DMS53 treated with DMSO at 0.1 percent for 48 hours (cell line): ENCODE measurements around the gene WDR1.

Source experiments
- DNase-seq: peaks from one replicate; lab custom pipeline; 2025; ENCODE audit not compliant: unreplicated experiment; lab: John Stamatoyannopoulos, UW

The WDR1 gene

GRCh38 chr4:10114607-10115006, 2.0 kb downstream of the WDR1 start:
- DNase-seq, result no peak

DNA sequence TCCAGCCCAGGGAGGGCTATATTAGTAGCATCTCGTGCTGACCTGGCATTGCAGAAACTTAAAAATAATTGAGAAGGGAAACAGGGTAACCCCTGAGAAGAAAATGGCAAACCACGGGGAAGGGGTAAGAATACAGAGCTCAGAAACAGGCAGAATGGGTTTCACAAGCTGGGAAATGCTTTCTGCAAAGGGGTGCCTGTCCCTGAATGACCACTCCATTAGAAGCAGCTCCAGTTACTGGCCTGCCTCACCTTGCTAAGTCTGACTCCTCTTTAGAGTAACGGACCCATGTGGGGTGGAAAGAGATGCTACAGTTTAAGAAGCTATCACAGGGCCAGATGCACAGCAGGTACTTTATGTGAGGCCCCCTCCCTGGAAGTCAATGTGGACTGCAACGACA, 2.5 kb downstream of the WDR1 start:
- no peak for DNase-seq

DNA sequence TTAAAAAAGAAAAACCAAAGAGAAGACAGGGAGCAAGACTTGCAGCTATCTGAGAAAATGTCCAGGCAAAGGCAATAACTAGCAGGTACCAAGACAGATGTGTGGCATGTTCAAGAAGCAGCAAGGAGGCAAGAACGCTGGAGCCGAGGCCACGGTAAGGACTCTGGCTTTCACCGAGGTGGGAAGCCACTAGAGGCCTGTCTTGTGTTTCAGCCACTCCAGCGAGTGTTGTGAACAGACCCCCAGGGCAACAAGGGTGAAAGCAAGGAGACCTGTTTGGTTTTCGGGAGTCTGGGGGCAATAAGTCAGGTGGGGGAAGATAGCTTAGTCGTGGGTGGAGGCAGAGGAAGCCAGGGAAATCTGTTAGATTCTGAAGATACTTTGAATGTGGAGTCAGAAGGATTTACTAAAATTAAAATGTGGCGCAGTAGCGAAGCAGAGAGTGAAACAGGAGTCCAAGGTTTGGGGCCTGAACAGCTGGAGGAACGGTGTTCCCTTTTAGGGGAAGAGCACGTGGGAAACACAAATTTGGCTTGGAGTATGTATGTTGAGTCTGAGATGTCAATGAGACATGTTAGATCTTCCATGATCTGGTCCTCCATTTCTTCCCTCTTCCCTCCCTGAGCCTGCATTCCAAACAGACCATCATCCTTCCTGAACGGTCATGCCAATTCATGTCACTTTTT, 3.1 kb downstream of the WDR1 start:
- no peak for DNase-seq

DNA sequence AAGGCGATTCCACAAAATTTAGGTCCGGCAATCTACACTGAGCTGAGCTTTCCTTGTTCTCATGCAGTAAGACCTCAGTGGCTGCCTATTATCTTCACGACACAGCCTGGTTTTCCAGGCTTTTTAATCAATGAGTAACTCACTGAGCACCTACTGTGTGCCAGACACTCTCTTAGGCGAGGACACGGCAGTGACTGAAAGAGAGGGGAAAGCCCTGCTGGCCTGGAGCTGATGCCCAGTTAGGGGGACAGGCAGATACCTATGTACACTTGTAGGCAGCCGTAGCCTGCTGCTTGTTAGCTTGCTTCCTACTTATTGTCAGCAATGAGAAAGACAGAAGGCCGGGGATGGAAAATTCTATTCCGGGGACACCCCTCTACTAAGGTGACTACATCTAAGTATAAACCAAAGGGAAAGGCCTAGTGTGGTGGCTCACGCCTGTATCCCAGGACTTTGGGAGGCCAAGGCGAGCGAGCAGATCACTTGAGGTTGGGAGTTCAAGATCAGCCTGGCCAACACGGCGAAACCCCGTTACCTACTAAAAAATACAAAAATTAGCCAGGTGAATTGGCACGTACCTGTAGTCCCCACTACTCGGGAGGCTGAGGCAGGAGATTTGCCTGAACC, 3.8 kb downstream of the WDR1 start:
- DNase-seq, result no peak

- DNase-seq, result no peak
These were observed 5.4 kb downstream of the WDR1 start for GRCh38 chr4:10111067-10111801.

DNA sequence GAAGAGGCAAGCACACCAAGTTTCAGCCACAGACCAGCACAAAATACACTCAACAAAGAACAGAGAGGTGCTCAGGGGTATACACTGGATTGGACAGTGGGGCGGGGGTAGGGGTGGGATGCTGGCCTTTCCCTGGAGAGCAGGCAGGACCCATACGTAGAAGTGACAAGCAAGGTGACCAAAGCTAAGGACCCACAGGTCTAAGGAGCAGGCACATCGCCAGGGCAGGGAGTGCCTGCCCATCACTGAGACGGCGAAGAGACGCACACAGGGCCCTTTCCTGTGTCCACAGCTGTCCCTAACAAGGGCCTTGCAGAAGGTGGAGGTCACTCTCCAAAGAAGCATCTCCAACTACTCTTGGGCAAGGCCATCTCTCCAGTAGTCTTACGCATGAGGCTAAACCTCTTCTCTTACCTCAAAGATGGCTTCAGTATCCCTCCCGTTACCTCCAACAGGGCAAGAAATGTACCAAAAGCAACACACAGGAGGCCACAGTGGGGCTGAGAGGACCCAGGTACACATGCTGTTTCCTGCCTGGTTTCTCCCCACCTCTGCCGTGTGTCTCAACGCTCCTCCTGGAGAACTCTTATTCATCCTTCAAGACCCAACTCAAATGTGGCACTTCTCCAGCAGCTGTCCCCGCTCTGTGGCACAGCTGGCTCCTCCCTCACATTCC, 6.5 kb downstream of the WDR1 start:
- no peak for DNase-seq

GRCh38 chr4:10108818-10109783, 7.5 kb downstream of the WDR1 start:
- DNase-seq, result no peak

DNA sequence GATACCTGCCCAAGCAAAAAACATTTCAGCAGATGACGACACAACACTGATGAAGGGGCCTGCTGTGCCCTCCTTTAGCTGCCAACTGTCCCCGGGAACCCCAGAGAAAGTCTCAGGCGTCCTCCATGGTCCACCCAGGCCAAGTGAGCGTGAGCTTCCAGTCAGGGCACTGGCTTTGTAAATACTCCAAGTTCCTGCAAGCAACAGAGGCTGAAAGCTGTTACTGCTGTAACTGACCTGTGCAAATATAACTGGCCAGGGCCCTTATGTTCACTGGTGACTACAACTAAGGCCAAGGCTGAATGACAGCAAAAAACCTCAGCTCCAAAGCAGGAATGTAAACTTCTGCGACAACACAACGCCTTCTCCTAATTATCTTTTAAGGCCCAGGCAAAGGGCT, 8.2 kb downstream of the WDR1 start:
- DNase-seq, result no peak

DNA sequence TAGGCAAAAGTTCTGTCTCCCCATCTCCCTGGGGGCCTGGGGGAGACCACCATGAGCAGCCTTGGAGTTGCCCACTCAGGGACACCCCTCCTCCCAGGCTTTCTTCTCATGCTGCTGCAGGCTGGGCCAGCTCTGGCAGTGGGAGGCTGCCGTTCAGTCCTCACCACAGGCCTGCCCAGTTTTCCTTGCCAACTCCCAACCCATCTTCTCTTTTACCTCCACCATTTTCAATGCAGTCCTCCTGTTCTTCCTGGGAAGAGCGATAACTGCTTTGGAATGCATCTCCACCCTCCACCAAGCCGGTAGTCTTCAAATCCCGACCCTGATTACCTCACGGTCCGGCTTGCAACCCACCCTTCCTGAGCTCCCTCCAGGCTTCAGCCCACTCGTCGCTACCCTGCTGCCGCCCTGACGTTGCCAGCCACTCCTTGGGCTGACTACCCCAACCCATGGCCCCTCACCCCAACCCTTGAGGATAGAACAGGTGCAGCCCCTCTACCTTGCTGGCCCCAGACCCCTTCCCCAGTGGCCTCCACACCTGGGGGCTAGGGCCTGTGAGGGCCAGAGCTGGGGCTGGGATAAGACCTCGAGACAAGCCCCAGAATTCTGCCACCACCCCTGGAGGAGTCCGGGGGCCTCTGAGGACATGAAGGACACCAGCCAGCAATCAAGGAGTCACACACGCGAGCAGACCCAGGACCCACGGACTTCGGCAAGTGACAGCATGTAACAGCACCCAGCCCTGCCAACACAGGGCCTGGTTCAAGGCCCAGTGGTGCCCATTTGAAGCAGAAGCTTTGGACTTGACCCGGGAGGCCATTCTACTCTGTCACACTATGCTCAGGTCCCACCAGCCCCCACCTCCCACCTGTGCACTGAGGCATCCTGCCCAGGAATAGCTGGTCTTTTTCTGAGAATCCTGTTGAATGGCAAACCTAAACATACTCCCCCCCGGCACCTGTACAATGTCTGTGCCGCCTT, 9.2 kb downstream of the WDR1 start:
- no peak for DNase-seq

DNA sequence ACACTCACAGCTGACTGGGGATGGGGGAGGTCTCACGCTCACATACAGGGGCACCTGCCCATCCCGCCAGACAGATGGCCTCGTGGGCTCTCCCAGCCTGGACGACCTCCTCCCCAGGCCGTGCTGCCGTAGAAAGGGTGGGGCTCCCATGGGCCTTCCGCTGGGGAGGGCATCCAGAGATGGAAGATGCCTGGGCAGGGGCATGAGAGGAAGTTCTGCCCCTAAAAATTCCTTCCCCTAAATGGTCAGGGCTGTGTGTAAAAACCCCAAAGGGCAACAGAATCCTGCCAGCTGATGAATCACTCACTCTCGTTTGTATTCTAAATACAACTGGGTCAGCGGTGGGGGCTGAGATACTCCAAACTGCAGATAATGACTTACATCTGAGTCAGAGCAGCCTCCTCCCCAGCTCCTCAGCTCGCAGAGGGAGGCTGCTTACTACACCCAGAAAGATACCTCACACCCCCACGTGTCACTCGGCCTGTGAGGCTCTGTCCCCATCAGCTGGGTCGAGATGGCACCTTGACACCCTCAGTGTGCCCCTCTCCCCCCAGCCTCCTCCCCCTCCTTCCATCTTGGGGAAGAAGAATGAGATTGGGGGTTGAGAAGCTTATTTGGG, 10.1 kb downstream of the WDR1 start:
- DNase-seq, result no peak

DNA sequence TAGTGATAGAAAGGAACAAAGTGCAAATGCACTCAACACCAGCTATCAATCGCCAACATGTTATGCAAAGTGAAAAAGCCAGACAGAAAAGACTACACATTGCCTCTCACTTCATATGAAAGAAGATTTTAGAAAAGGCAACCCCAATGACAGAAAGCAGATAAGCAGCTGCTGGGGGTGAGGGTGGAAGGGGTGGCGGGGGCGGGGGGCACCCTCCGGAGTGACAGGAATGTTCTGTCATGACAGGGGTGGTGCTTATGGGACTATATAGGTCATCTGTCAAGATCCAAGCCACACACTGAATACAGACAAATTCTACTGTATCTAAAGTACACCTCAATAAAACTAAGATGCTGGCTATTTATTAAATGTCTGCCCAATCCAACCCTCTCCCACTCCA, 10.7 kb downstream of the WDR1 start:
- DNase-seq, result no peak

DNA sequence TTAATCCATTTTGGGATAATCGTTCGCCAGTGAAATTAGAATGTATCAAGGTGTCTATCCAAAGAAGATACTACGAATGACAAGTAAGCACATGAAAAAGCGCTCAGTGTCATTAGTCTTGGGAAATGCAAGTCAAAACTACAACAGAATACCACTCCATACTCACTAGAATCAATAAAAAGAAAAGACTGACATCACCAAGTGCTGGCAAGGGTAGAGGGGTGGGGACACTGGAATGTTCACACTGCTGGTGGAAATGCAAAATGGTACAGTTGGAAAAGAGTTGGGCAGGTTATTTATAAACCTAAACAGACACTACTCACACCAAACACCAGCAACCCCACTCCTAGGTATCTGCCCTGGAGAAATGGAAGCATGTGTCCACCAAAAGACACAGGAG, 11.2 kb downstream of the WDR1 start:
- no peak for DNase-seq

- no peak for DNase-seq
These were observed 11.7 kb downstream of the WDR1 start for GRCh38 chr4:10104991-10105276.

GRCh38 chr4:10104211-10104990, 12.2 kb downstream of the WDR1 start:
- no peak for DNase-seq

GRCh38 chr4:10102474-10103332, 13.9 kb downstream of the WDR1 start:
- DNase-seq, result no peak

- no peak for DNase-seq
These were observed 14.7 kb downstream of the WDR1 start for GRCh38 chr4:10101671-10102473.

GRCh38 chr4:10100734-10101216, 15.8 kb downstream of the WDR1 start:
- DNase-seq, result no peak
